ENCODE data around the gene SCMH1.
"Not testable (repeated sequence)": the region's sequence is repeated elsewhere in the genome, so short reads cannot be mapped to it uniquely, and the experiment has no call there.

SCMH1 gene

DNA sequence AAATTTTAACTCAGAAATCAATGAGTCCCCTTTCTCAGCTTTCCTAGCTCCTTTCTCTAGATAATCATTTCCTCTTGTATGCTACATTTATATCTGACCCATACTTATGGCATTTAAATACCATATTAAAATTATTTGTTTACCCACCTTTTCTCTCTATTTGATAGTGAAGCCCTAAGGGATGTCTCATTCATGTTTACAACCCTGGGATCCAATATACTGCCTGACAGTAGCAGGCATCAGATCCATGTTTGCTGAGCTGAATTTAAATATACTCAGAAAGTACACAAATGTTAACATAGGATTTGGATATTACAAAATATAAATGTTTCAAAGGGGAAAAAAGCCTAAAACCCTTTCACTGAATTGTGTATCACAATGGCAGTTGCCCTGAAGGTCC is 26.5 kb downstream of the SCMH1 start:
- DNase-seq (ENCODE audit: low read depth in 3 of 3, low spot score in 1 of 3): no peak

DNA sequence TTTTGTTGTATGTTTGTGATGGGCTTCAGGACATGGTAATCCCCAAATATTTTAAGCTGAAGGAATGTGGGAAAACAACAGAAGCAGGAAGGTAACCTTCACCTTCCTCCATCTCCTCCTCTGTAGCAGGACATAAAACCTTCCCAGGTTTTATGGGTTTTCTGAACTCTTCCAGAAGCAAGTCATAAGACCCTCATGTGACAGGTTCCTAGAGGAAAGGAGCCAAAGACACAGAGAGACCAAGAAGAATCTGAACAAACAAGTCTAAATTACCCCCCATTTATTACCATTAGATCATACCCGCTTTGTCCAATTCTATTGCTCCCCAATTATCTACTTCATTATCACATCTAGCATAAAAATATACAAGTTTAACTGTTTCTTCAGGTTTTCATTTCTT is 28.8 kb downstream of the SCMH1 start:
- no peak for DNase-seq (ENCODE audit: low read depth in 3 of 3, low spot score in 1 of 3)

- not testable (repeated sequence) for DNase-seq (ENCODE audit: low read depth in 3 of 3, low spot score in 1 of 3)
These were observed 30.5 kb downstream of the SCMH1 start for GRCh38 chr1:41211608-41212007.

- DNase-seq (ENCODE audit: low read depth in 3 of 3, low spot score in 1 of 3): not testable (repeated sequence)
These were observed 35.1 kb downstream of the SCMH1 start for GRCh38 chr1:41207053-41207452.

DNA sequence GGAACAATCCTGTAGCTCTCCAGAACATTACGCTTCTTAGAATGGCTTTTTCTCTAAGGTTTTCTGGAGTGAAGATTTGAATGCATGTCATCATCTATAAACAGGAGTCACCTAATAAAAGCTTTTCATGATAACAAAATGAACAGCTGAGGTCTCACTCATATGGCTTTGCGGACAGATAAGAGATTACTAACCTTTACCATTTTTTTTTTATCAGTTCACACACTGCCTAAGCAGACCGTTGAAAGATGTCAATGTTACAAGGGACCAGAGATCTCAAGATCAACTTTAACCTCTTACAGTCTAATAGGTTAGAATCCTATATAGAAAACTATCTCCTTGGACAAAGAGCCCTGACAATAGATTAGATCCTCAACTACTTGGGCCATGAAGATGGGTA is 41.4 kb downstream of the SCMH1 start:
- no peak for DNase-seq (ENCODE audit: low read depth in 3 of 3, low spot score in 1 of 3)

GRCh38 chr1:41199375-41199774 is 42.7 kb downstream of the SCMH1 start:
- DNase-seq (ENCODE audit: low read depth in 3 of 3, low spot score in 1 of 3): no peak

DNA sequence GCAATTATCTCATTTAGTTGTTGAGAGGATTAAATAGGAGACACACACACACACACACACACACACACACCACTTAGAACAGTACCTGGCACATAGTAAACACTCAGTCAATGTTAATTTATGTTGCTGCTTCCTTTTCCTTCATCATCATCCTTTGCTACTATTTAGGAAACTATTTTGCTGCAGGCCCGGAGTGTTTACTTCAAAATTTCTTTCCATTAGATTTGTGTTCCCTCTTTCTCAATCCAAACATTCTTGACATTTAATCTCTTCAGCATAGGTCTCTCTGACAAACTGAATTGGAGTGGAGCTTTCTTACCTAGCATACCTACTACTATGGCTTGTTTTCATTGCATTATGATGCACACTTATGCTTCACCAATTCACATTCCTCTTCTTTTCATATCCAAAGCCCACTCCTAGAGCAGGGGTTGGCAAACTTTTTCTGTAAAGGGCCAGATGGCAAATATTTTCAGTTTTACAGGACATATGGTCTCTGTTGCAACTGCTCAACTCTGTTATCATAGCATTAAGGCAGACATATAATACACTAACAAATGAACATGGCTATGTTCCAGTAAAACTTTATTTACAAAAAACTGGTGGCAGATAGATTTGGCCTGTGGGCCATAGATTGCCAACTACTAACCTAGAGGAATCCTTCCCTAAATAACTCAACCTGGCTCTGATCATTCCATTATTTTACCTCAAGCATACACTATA is 49.5 kb downstream of the SCMH1 start:
- no peak for DNase-seq (ENCODE audit: low read depth in 3 of 3, low spot score in 1 of 3)

DNA sequence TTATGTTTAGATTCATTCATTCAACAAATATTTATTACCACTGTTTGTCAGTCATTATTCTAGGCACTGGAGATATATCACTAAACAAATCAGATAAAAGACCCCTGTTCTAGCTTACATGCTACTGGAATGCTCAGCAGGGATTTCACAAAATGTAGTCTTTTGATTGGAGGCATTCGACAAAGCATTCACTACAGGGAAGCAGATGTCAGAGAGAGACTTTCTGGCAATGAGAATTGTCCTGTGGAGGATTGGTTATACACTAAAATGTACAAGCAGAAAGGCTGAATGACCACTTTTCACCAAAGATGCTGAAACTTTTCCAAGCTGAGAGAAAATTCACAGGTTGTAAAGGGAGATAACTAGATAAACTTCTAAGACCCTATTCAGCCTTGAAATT is 57.7 kb downstream of the SCMH1 start:
- DNase-seq (ENCODE audit: low read depth in 3 of 3, low spot score in 1 of 3): no peak

GRCh38 chr1:41178230-41178629 is 63.9 kb downstream of the SCMH1 start:
- DNase-seq (ENCODE audit: low read depth in 3 of 3, low spot score in 1 of 3): not testable (repeated sequence)

DNA sequence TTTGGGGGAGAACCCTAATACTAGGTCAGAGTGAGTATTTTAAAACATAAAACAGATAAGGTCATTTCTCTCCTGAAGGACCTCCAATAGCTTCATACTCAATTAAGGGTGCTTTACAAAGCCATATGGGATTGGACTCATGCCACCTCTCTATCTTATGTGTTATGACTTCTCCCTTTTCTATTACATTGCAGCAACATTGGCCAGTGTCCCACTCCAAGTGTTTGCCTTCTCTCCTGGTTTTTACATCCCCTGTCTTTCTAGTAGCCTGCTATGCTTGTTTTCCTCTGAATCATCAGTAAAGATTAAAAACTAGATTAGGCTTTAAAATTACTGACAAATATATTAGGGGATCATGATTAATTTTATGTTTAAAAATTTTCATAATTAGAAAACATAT is 66.6 kb downstream of the SCMH1 start:
- DNase-seq (ENCODE audit: low read depth in 3 of 3, low spot score in 1 of 3): no peak

- no peak for DNase-seq (ENCODE audit: low read depth in 3 of 3, low spot score in 1 of 3)
These were observed 67.9 kb downstream of the SCMH1 start for GRCh38 chr1:41174170-41174569.

GRCh38 chr1:41173651-41174050 is 68.5 kb downstream of the SCMH1 start:
- DNase-seq (ENCODE audit: low read depth in 3 of 3, low spot score in 1 of 3): no peak

GRCh38 chr1:41171266-41171874 is 70.7 kb downstream of the SCMH1 start:
- DNase-seq (ENCODE audit: low read depth in 3 of 3, low spot score in 1 of 3): no peak

- no peak for DNase-seq (ENCODE audit: low read depth in 3 of 3, low spot score in 1 of 3)
These were observed 72.3 kb downstream of the SCMH1 start for GRCh38 chr1:41169799-41170180.

- no peak for DNase-seq (ENCODE audit: low read depth in 3 of 3, low spot score in 1 of 3)
These were observed 72.9 kb downstream of the SCMH1 start for GRCh38 chr1:41169066-41169798.

DNA sequence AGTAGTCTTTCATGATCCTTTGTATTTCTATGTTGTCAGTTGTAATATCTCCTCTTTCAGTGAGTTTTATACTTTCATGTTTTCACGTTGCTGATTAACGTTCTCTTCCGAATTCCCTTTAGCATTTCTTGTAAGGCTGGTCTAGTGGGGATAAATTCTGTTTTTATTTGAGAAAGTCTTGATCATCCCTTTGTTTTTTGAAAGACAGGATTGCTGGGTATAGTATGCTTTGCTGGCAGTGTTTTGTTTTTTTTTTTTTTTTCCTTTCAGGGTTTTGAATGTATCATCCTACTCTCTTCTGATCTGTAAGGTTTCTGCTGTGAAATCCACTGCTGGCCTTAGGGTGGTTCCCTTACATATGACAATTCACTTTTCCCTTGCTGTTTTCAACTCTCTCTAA is 74.4 kb downstream of the SCMH1 start:
- no peak for DNase-seq (ENCODE audit: low read depth in 3 of 3, low spot score in 1 of 3)

- no peak for DNase-seq (ENCODE audit: low read depth in 3 of 3, low spot score in 1 of 3)
These were observed 77.4 kb downstream of the SCMH1 start for GRCh38 chr1:41164727-41165126.

GRCh38 chr1:41162441-41162840 is 79.7 kb downstream of the SCMH1 start:
- DNase-seq (ENCODE audit: low read depth in 3 of 3, low spot score in 1 of 3): no peak

DNA sequence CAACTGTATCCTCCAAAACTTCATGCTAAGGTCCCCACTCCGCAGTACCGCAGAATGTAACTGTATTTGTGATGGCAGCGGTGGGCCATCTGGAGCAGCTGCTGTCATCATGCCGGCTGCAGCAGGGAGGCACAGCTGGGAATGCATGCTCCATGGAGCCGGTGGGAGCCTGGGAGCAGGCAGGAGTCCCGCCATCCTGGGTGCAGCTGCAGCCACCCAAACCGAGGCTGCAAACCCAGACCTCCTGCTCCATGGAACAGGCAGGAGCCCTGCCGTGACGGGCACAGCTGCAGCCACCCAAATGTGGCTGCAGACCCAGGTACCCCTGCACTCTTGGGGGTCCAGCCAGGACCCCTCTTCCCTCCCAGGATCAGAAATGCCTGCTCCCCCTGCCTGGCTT is 80.3 kb downstream of the SCMH1 start:
- no peak for DNase-seq (ENCODE audit: low read depth in 3 of 3, low spot score in 1 of 3)

DNA sequence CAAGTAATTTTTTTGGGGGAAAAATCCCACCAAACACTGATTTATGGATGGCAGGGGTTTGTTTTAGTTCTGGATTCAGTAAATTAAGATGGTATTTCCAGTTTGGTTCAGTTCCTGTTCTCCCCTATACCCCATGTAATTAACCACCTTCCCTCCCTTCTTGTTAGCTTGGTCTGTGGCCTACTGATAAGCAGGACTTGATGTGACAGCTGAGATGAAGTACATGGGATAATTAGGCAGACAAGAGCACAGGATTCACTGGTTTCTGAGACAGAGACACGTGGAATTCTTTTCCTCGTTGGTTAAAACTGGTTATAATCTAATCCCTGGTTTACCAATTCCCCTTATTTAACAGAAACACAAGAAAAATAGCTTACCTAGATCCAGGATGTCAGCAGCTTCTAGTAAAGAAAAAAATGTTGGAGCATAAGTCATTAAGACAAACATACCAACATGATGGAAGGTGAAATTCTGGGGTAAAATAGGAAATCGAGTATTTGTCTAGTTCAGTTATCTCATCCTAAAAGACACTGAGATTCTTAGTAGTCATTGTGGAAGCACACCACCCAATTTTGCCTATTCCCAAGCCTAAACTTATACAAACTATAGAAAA is 81.5 kb downstream of the SCMH1 start:
- no peak for DNase-seq (ENCODE audit: low read depth in 3 of 3, low spot score in 1 of 3)

- DNase-seq (ENCODE audit: low read depth in 3 of 3, low spot score in 1 of 3): no peak
These were observed 83.1 kb downstream of the SCMH1 start for GRCh38 chr1:41158966-41159365.
